HCEC 1CT (cell line): ENCODE measurements around the gene CEP152.

Source experiments
- DNase-seq: peaks from one replicate; pipeline ENCODE4 v3.0.0-alpha.2; 2017

The CEP152 gene

DNA sequence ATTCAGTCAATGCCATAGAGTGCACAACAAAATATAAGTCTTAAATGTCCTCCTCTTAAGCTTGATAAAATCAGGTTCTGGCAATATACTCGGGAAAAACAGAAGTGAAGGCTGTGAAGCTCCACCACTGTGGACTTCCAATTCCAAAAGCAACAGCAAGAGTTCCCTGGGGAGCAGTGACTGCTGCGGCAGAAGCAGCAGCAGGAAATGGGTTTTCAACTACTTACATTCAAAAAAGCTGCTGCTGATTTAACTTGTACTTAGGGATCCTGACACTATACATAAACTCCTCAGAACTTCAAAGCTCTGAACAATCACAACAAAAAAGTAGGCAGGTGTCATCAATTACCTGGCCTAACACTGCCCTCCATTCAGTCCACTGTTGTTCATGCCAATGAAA is 4.7 kb downstream of the CEP152 start:
- DNase-seq: no peak

DNA sequence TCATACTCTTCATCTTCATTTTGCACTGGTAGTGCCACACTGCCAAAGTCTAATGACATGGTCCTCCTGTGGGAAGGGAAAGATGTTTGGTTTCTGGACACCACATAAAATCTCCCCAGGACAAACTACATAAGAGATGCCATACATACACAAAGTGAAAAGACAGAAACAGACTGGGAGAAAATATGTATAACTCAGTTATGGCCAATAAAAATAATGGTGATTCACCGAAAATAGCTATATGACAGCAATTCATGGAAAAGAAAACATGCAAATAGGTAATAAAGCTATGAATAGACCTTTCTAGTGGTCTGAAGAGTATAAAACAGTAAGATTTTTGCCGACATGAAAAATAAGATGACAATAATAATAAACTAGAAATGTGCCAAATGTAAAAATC is 5.3 kb downstream of the CEP152 start:
- DNase-seq: no peak

DNA sequence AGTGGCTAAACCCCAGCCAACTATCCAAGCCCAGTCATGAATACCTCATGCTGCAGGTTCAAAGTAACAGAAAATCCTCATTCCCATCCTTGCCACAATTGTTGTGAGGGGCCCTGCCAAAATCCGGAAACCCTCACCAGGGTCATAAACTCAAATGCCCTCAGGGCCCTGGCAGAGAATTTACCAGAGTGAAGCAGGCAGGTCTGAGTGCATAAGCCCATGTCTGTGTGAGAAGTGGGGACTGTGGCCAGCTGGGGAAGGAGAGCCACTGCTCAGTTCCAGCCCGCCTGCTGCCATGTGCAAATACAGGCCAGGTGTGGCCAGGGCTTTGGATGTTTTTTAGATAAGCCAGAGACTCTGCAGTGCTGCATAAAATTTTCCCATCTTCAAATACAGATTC is 7.0 kb downstream of the CEP152 start:
- DNase-seq: no peak

DNA sequence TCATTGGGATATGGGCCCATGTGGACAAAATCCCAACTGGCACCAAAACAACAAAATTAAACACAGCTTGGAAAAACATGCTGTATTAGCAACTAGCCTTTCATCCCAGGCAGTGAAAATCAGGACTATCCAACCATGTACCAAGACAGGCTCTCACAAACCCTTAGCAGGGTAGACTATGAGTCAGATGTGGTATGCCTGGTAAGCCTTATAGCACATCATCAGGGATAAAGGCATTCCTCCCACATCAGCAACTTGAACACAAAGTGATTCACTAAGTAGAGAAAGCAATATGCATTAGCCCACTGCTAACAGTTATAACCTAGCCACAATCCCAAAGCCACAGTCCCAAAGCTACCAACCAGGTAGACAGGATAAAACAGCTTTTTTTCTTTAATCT is 8.0 kb downstream of the CEP152 start:
- DNase-seq: peak; percentile 89

DNA sequence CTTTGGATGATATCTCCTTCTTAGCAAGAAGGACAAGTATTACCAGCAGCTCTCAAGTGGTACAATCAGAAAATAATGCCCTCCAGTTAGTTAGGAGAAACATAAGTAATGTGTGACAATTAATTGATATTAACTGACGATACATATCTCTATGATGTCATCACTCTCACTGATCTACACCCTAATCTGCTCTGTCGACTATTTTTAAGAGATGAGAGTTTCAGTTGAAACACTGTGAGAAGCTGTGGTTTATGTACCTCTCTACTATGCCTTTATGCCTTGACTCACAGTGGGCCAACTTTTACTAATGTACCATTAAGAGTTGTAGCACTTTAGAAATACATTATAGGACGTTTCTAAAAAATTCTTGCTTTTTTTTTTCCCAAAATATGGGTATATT is 8.6 kb downstream of the CEP152 start:
- no peak for DNase-seq

DNA sequence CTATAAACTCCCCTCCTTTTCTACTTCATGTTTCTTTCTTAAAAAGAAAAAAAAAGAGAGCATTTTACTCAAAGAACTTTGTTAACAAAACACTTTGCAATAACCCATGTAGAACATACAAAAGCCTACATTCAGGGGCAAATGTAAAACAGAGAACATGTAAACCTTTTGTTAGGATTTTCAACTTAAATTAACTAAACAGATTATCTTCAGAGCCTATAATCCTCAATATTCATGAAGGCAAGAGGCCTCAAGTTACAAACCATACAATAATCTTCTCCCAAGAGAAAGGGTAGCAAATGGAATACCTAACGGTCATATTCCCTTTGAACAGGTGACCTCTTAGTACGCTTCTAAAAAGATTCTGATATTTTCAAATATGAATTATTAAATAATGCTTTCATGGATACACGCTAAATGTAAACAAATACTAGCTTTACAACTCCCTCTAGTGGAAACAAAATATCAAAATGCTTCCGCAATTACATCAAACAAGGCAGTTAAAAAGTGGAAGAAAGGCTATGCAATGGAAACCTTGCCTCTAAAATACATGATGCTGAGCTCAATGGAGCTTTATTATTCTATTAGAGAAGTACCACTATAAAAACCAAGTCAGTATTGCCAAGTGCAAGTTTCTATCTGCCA is 9.9 kb downstream of the CEP152 start:
- peak; percentile 63 for DNase-seq

DNA sequence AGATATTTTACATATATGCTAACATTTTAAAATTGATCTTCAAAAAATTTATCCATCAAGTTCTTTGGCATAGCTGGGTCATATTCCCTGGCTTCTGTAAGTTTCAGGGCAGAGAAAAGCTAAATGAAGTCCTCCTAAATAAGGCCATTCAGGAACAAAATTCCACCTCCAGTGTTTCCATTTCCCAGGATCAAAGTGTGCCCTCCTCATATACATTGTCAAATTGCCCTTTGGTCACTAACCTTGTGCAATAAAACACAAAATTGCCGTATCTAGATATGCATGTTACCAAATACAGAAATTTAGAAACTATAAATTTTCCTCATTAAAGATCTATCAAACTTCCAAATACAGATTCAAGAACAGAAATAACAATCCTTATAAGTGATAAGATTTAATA is 10.6 kb downstream of the CEP152 start:
- no peak for DNase-seq

DNA sequence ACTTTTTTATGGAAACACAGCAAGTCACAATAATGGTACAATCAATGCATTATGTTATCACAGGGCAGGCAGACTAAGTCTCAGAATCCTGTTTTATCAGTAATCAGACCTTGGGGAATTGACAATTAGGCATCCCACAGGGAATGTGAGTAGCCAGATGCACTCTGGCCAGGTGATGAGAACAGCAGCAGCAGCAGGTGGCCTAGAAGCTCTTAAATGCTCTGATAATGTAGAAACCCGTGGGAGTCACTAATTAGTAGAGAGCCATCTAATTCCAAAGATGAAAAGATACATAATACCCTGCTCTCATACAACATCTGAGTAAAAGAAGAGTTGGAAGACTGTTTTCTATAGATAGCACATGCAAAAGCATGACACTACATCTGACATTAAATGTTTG is 12.6 kb downstream of the CEP152 start:
- DNase-seq: no peak

DNA sequence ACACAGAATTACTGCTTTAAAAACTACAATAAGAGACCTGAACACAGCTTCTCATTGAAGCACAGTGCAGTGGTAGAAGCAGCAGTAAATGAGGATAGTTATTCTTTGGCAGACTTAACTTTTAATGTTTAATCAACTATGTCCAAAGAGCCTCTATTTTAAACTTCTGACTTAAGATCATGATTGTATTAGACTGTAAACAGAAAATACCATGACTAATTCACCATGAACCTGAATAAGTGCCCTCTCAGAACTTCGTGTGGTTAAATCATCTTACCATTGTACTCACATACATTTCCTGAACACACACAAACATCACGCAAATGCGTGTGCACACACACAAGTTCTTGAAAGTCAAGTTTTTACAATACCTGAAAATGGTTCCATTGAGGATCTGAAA is 13.9 kb downstream of the CEP152 start:
- DNase-seq: peak; percentile 85

DNA sequence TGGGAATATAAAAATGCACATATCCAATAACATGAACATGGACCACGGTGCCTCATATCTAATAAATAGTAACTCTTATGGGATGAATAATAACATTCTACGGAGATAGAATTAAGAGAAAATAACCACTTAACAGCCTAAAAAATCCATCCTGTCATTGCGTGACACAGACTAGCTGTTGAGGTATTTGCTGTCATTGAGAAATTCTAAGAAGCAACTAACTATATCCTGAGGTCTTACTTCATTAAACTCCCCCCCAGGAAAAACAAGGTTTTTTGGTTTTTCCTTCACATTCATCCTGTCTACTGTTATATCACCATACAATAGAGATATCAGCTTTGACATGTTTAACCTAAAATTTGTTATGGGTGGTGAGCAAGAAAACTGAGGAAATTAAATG is 14.3 kb downstream of the CEP152 start:
- peak; percentile 29 for DNase-seq

DNA sequence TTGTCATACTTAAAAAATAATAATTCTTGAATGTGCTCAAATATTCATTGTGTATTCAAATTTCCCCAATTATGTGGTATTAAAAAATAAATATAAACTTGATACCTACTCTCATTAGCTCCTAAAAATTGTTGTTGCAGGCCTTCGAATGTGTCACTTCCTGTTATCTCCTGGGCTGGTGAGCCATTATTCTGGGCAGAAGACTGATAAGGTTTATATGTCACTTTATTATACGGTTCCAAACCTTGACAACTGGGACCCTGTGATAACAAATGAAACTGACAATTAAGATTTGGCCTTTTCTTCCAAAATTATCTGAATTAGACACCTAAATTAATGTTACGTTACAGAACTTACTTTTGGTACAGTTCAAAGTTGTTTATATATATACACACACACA is 15.0 kb downstream of the CEP152 start:
- DNase-seq: no peak

DNA sequence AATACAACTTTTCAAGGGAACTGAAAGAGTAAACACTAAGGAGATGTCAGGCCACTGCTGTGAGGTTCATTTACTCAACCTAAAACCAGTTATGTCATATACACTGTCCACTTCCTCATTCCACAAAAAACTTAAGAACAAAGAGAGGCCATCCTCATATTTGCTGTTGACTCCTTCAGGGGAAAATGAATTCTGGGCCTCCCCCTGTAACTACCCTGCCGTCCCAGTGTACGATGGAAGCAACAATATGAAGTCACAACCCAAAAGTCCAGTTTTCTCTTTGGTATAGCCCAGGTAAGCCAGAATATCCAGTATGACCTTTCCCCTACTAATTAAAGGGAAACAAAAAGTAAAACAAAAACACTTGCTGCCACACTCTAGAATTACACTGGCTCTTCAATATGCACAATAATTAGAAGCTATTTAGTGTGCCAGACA is 16.2 kb downstream of the CEP152 start:
- DNase-seq: peak; percentile 34

DNA sequence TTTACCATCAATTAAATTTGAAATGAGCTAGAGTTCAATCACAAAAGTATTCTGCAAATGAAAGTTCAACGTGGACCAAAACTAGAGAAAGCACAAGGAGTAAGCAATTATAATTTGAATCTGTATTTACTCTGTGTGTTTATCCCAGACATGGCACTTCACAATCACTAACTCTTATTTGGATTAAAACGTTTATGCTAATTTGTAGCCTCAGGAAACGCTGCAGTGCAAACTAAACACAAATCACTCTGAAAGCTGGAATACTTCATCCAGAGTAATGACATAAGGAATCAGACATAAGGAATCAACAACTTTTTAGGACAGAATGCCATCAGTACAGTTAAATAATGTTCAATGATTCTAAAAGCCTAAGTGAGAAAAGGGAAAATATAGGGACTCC is 18.5 kb downstream of the CEP152 start:
- DNase-seq: no peak

DNA sequence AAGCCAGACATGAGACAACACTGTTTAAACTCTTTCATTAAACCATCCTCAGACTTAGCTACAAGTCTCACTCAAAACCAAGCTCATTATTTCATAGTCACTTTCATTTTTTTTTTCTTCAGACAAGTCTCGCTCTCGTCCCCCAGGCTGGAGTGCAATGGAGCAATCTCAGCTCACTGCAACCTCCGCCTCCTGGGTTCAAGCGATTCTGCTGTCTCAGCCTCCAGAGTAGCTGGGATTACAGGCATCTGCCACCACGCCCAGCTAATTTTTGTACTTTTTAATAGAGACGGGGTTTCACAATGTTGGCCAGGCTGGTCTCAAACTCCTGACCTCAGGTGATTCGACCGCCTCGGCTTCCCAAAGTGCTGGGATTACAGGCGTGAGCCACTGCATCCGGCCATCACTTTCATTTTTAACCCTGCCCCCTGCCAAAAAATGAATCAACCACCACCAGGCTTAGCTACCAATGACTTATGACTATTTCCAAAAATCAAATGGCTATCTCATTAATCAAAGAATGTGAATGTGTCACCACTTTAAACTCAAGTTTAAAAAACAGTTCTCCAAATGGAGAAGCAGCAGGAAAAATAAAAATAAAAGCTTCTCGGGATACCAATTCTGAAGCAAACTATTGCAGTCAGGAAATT is 20.3 kb downstream of the CEP152 start:
- peak; percentile 11 for DNase-seq

DNA sequence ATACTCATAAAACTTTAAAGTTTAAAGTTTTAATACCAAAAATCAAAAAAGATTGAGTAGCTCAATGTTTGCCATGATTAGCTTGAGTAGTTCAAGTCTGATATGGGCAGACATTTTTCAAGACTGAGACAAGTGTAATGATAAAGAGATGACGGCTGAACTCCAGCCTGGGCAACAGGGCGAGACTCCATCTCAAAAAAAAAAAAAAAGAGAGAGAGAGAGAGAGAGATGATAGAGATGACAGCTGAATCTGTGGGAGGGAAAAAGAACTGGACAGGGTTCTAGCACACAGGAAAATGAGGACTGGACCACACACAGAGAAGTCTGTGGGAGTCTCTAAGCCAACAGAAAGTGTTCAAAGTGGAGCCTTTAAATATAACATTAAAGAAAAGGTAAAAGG is 25.2 kb downstream of the CEP152 start:
- no peak for DNase-seq

DNA sequence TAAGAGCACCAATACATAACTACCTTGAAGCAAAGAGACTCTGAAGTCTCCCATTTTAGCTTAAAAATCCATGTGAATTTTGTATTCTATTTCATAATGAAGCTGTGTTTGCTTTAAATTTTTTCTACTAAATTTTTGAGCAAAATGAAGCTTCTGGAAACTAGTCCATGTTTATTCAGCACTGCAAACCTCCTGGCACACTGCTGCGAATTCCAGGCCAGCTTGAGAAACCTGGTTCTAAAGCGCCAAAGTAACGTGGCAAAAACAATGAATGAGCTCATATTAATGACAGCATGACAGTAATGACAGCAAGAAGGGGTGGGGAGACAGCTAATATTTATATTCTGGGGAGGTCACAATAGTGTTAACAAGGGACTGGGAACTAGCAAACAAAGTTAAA is 25.7 kb downstream of the CEP152 start:
- DNase-seq: no peak

DNA sequence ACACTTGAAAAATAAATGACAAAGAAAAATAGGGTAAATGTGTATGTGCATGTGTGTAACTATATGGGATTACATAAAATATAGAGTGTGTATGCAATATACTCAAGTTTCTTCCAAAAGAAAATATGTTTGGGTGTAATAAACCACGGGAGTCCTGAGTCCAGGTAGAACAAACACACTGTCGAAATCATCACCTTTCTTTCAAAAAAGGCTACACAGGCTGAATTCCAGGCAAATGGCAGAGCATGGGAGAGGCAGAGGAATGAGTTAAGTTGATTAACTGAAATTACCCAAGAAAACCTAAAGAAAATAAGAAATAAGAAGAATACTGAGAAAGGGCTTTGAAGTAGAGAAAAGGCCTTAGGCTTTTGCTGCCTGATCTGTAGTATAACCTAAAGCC is 26.1 kb downstream of the CEP152 start:
- DNase-seq: no peak

DNA sequence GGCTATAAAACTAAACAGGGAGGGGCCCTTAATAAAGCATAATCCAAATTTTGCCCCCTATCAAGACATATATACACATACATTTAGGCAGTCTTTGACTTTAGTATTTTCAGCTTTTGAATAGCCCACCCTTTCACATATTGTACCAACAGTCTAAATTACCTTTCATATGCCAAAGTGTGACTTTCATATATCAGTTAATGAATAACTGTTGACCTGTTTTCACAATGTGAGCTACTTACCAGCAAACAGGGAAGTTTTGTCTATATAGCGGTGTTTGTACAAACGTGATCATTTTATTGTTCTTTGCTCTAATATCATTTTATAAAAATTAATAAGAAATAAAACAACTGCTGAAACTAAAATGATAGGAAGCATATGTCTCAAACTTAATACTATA is 28.0 kb downstream of the CEP152 start:
- DNase-seq: no peak

DNA sequence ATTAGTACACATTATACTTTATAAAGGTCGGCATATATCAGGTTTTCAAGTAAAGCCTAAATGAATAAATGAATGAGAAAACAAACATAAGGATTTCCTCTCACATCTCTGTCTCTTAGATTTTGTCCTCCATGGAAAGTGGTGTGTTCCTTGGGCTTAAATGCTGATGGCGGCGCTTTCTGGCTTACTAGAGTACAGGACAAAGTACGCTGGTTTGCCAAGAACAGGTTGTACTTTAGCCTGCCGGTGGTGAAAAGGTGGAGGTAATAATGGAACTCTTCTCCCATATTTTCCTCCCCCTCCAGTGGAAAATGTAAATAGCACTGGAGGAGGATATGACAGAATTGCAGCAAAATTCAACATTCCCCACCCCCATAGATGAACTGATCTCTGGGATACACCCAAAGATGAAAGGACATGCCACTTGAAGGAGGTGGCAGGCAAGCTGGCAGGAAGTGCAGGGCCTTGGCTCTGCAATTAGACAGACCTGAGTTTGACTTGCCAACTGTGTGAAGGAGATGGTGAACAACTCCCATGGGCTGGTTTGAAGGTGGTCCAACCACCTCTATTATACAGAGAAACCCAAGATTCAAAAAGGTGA is 29.3 kb downstream of the CEP152 start:
- DNase-seq: no peak

DNA sequence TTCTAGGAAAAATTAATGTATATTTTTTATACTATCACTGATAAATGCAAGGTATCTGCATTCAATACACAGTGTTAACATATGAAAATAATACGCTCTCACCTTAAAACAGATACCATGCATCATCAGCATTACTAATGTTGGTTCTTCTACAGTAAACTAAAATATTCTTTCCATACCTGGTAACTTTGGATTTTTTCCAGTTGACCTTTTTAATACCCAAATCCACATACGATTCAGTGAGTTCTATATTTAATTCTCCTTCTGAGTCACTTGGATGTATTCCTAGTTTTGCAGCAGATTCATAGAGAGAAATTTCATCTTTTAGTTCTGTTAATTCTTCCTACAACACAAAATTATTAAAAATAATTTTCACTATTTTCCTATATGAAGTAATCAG is 29.9 kb downstream of the CEP152 start:
- no peak for DNase-seq

DNA sequence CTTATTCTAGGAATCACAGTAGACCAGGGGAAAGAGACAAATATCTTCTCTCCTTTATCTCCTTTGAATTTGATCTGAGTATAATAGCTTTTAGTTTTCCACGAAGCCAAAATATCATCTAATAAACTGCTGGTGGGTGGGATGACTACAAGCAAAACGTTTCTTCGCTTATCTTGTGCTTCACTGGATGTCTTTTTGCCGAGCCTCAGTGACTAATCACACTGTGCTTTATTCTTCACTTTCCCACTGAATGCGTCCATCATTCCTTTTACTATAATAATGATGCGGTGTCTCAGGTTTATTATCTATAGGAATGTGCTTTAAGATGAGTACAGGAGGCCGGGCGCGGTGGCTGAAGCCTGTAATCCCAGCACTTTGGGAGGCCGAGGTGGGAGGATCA is 32.5 kb downstream of the CEP152 start:
- no peak for DNase-seq

DNA sequence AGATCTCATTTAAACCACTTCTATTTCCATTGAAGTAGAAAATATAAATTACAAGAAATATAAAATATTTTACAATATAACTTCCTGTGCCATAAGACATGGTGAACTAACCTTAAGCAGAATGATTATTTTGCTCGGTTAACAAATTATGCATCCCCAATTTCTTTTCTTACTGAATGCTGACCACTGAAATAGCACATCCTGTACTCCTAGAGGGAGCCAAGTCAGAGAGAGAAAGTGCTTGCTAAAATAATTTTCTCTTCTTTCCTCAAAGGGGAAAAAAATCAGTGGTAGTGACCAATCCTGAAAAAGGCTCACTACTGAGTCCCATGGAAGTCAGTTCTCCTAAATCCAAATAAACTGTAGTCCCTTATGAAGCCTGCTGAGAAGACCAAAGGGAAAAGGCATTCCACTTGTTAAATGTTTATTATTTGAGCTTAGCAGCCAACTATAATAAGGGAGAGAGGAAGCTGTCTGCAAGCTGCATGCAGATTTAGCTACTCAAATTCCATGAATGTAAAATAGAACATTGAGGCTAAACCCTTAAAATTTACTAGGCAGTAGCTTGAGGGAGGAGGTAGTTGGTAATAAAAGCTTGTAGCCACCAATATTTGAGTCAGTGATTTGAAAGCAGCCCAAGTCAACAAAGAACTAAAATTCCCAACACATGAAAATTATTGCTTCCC is 33.1 kb downstream of the CEP152 start:
- no peak for DNase-seq

DNA sequence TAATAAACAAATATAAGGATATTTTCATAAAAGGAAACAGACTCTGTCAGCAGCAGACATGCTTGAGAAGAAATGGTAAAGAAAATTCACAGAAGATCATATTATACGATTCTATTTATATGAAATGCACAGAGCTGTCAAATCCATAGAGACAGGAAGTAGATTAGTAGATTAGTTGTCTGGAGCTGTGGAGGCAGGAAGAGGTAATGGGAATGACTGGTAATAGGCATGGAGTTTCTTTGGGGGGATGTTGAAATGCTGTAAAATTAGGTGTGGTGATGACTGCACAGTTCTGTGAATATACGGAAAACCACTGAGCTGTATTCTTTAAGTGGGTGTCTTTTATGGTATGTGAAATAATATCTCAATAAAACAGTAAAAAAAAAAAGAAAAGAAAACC is 35.3 kb downstream of the CEP152 start:
- DNase-seq: no peak

DNA sequence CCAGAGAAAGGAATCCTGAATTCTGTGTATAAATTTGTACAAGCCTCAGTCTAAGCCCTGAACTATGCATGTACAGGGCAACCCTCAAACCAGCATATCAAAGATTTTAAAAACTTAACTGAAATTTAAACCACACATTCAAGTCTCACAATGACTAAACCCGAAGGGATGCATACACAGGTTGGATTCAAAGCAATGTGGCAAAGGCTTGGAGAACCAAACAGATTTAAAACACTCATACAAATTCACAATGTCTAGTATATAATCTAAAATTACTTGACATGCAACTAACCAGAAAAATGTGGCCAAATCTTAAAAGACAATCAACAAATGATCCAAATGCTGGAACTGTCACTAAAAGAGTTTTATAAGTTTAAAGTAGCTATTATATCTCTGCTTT is 36.4 kb downstream of the CEP152 start:
- peak; percentile 17 for DNase-seq
